GM19099 (cell line): Measurements from ENCODE around the gene MINPP1.

ENCODE experiments used
- POLR2A ChIP-seq: IDR thresholded peaks from 3 replicates; pipeline ENCODE4 v1.6.1; 2011; ENCODE audit warnings: low read depth; ENCODE audit not compliant: insufficient read length; ENCODE audit errors: extremely low read depth

Gene MINPP1

DNA sequence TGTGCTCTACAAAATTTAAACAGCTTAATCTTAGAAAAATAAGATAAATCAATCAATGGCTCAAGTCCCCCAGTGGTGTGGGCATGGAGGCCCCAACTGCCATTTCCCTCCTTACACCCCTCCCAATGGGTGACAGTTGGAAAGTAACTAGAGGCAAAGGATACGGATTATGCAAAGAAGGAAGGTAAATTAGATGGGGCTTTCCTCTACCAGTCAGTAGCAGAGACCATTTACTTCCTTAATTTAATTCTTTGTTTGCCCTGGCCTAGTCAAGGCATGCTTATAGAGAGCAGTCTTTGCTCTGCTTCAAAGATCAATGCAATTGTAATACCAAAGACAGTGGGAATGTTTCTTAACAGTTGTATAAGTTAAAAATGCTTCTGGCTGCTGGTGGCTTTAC lies 91.7 kb downstream of the MINPP1 start:
- TF ChIP-seq POLR2A: no peak

- TF ChIP-seq POLR2A: no peak
Measured at GRCh38 chr10:87598700-87599099, 94.0 kb downstream of the MINPP1 start.

DNA sequence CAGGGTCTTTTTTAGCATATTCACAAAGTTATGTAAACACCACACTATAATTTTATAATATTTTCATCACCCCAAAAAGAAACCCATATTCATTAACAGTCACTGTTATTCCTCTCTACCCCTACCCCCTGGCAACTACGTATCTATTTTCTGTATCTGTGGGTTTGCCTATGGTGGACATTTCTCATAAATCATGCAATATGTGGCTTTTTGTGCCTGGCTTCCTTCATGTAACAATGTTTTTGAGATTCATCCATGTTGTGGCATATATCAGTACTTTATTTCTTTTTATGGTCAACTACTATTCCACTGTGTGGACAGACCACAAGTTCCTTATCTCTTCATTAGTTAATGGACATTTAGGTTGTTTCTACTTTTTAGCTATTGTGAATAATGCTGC lies 95.9 kb downstream of the MINPP1 start:
- TF ChIP-seq POLR2A: no peak
